Gastroesophageal sphincter (tissue), 3 donors: Measurements from ENCODE around the gene GFRA4.

Experiments used
- CTCF ChIP-seq, 4 experiments: fragments of 200-600 bp in 2 of 4; fragments of 450-650 bp in 2 of 4; sonication (generic) in 1 of 4; IDR thresholded peaks; one replicate each; pipeline ENCODE4 v1.5.1; 2017 to 2019; ENCODE audit warnings: antibody characterized with exemption in 4 of 4, mild to moderate bottlenecking in 2 of 4, moderate library complexity in 2 of 4
- EP300 ChIP-seq: sonication (generic); formaldehyde crosslinking; IDR thresholded peaks from one replicate; pipeline ENCODE4 v1.6.1; 2017; ENCODE audit warnings: antibody characterized with exemption, mild to moderate bottlenecking
- POLR2A ChIP-seq, 2 donors: fragments of 450-650 bp; IDR thresholded peaks; one replicate each; pipeline ENCODE4 v1.6.1; 2017; ENCODE audit warnings: antibody characterized with exemption in 2 of 2, mild to moderate bottlenecking in 2 of 2, moderate library complexity in 1 of 2
- POLR2AphosphoS5 ChIP-seq: sonication (generic); formaldehyde crosslinking; IDR thresholded peaks from one replicate; pipeline ENCODE4 v1.6.1; 2017; ENCODE audit warnings: antibody characterized with exemption

- TF ChIP-seq POLR2AphosphoS5 (no peak), CTCF (IDR thresholded peaks at IDR 0.05) (no peak), POLR2A (IDR thresholded peaks at IDR 0.05) (no peak), EP300 (no peak)
Measured at GRCh38 chr20:3648951-3649350, 14.2 kb downstream of the GFRA4 start.
